Measurements from ENCODE around the gene SH3RF1.

SH3RF1 gene

GRCh38 chr4:169221662-169222061 is 49.1 kb downstream of the SH3RF1 start:
- no peak for DNase-seq
- peaks cover 0 to 8% of the 10 kb centered on the region in 2 donors for H3K27me3 Mint-ChIP-seq
- no peak overlapping the region for H3K27ac Mint-ChIP-seq
- H3K36me3 Mint-ChIP-seq (ENCODE audit: insufficient read depth) = no peaks in the 10 kb centered on the region
- H3K9me3 Mint-ChIP-seq = no peaks in the 10 kb centered on the region
- no peak overlapping the region for H3K4me3 Mint-ChIP-seq
- H3K4me1 Mint-ChIP-seq (ENCODE audit: low read depth in 2 of 2) = no peaks in the 10 kb centered on the region
- no peak for ATAC-seq (replicated peaks)

DNA sequence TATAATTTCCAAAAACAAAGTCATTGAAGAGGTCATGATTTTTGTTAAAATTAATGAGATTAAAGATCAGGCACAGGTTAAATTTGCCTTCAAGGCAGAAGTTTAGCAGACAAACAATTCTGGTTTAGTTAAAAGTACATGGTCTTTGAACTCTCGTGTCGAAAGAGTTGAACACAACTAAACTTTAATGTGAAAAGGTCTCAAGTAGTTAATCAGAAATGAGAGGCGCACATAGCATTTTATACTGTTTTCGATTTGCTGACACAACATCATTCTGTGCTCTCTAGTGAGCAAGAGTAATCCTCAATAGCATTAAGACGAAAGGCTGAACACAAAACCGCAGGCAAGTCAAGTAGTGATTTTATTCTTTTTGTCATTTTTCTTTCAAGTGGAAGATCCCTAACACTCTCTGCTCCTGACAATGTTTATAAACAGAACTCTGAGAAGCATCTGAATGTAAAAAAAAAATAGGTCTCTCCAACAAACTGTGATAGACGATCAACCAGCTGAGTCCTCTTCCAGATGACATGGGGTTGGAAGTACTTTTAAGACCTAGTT is 49.8 kb downstream of the SH3RF1 start:
- DNase-seq = no peak
- Mint-ChIP-seq H3K9me3 (no peaks in the 10 kb centered on the region), H3K36me3 (ENCODE audit: insufficient read depth) (no peaks in the 10 kb centered on the region), H3K27ac (no peak overlapping the region), H3K4me3 (no peak overlapping the region), H3K27me3 (peaks cover 0 to 8% of the 10 kb centered on the region in 2 donors), H3K4me1 (ENCODE audit: low read depth in 2 of 2) (no peaks in the 10 kb centered on the region)
- ATAC-seq (replicated peaks) = no peak

- peaks cover 0 to 8% of the 10 kb centered on the region in 2 donors for H3K27me3 Mint-ChIP-seq
These were observed 50.3 kb downstream of the SH3RF1 start for GRCh38 chr4:169220447-169220846.

DNA sequence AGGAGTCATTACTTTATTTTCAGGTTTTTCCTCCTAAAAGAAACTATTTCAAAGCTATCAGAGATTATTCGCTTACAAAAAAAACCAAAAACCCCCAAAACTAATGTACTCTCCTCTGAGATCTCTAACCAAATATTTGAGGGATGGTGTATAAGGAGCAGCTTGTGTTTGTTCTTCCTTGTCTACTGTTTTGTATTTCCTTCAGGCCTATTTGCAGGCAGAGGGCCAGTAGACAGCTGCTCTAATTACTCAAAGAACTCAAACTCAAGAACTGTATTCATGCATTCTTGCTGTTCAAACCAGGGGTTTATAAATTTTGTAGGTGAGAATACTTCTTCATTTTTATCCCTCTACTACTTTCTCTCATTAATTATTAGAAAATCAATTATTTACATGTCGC is 51.3 kb downstream of the SH3RF1 start:
- ATAC-seq (replicated peaks) (no peak), DNase-seq (no peak)
- H3K27ac Mint-ChIP-seq = no peak overlapping the region
- no peak overlapping the region for H3K4me3 Mint-ChIP-seq
- peaks cover 0 to 11% of the 10 kb centered on the region in 2 donors for H3K27me3 Mint-ChIP-seq
- no peaks in the 10 kb centered on the region for H3K9me3 Mint-ChIP-seq
- H3K4me1 Mint-ChIP-seq (ENCODE audit: low read depth in 2 of 2) = no peaks in the 10 kb centered on the region
- H3K36me3 Mint-ChIP-seq (ENCODE audit: insufficient read depth) = no peaks in the 10 kb centered on the region

More at GRCh38 chr4:169220447-169220846, 50.3 kb downstream of the SH3RF1 start:
- H3K4me1 Mint-ChIP-seq (ENCODE audit: low read depth in 2 of 2) = no peaks in the 10 kb centered on the region
- no peak for ATAC-seq (replicated peaks)
- no peak for DNase-seq
- no peak overlapping the region for H3K4me3 Mint-ChIP-seq
- H3K36me3 Mint-ChIP-seq (ENCODE audit: insufficient read depth) = no peaks in the 10 kb centered on the region
- H3K9me3 Mint-ChIP-seq = no peaks in the 10 kb centered on the region
- H3K27ac Mint-ChIP-seq = no peak overlapping the region

DNA sequence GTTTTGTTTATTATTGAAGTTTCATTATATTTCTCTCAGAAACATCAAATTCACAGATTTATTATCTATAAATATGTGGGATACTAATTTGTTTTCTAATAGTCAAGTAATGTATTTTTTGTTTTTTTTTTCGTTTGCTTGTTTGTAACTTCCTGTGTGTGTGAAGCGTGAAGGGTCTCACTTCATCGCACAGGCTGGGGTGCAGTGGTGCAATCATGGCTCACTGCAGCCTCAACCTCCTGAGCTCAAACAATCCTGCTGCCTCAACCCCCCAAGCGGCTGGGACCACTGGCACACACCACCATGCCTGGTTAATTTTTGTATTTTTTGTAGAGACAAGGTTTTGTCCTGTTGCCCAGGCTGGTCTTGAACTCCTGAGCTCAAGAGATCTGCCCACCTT is 55.1 kb downstream of the SH3RF1 start:
- H3K4me1 Mint-ChIP-seq (ENCODE audit: low read depth in 2 of 2) = no peaks in the 10 kb centered on the region
- no peaks in the 10 kb centered on the region for H3K36me3 Mint-ChIP-seq (ENCODE audit: insufficient read depth)
- ATAC-seq (replicated peaks) (no peak), DNase-seq (no peak)
- H3K27ac Mint-ChIP-seq = no peak overlapping the region
- no peak overlapping the region for H3K4me3 Mint-ChIP-seq
- no peaks in the 10 kb centered on the region for H3K9me3 Mint-ChIP-seq
- H3K27me3 Mint-ChIP-seq = peaks cover 8 to 17% of the 10 kb centered on the region in 2 donors

DNA sequence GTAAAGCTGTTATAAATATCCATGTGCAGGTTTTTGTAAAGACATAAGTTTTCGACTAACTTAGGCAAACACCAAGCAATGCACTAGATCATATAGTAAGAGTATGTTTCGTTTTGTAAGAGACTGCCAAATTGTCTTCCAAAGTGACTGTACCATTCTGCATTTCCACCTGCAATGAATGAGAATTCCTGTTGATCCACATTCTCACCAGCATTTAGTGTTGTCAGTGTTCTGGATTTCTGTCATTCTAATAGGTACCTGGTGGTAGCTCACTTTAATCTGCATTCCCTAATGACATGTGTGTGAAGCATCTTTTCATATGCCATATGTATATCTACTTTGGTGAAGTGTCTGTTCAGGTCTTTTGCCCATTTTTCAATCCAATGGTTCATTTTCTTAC is 57.8 kb downstream of the SH3RF1 start:
- H3K27me3 Mint-ChIP-seq = peaks cover 17 to 23% of the 10 kb centered on the region in 2 donors
- no peaks in the 10 kb centered on the region for H3K4me1 Mint-ChIP-seq (ENCODE audit: low read depth in 2 of 2)
- H3K27ac Mint-ChIP-seq = no peak overlapping the region
- ATAC-seq (replicated peaks) = no peak
- DNase-seq = no peak
- H3K36me3 Mint-ChIP-seq (ENCODE audit: insufficient read depth) = no peaks in the 10 kb centered on the region
- H3K4me3 Mint-ChIP-seq = no peak overlapping the region
- H3K9me3 Mint-ChIP-seq = no peaks in the 10 kb centered on the region

- Mint-ChIP-seq H3K4me1 (ENCODE audit: low read depth in 2 of 2) (no peaks in the 10 kb centered on the region), H3K36me3 (ENCODE audit: insufficient read depth) (no peaks in the 10 kb centered on the region), H3K27ac (no peak overlapping the region), H3K9me3 (no peaks in the 10 kb centered on the region), H3K27me3 (peaks cover 15 to 17% of the 10 kb centered on the region in 2 donors), H3K4me3 (no peak overlapping the region)
- DNase-seq (no peak), ATAC-seq (replicated peaks) (peak; percentile 45)
These were observed 60.1 kb downstream of the SH3RF1 start for GRCh38 chr4:169210504-169211118.

DNA sequence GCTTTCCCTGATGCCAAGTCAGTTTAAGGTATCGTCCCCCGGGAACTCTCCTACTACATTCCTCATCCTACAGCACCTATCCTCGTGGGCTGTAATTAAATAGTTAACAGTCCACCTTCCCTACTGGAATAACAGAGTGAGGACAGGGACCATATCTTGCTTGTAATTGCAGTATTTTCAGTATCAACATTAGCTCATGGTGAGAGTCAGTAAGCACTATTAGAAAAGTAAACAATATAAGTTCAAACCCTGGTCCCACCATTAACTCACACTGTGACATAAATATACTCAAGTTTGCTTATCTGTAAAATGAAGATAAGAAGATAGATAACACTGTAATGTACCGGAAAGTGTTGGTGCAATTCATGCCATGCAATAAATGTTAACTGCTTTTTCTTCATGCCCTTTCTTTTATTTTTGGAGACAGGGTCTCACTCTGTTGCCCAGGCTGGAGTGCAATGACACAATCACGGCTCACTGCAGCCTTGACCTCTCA is 61.3 kb downstream of the SH3RF1 start:
- Mint-ChIP-seq H3K9me3 (no peaks in the 10 kb centered on the region), H3K4me3 (no peak overlapping the region), H3K36me3 (ENCODE audit: insufficient read depth) (peaks cover 4% of the 10 kb centered on the region), H3K27me3 (peaks cover 12 to 17% of the 10 kb centered on the region in 2 donors), H3K27ac (no peak overlapping the region), H3K4me1 (ENCODE audit: low read depth in 2 of 2) (no peaks in the 10 kb centered on the region)
- DNase-seq (no peak), ATAC-seq (replicated peaks) (no peak)

DNA sequence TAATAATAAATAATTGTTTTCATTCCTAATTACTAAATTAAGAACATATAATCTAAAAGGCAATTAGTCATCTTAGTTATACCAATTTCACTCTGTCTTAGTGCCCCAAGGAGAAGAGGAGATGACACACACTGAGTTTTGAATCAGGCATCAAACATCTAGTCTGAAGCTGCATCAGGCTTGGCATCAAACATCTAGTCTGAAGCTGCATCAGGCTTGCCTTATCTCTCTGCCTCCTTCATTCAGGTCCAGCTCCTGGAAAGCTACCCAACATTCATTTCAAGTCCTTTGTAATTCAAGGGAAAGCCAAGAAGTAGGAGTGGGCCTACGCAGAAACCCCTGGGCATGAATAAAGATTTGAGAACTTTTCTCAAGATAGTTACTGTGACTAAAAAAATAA is 62.2 kb downstream of the SH3RF1 start:
- Mint-ChIP-seq H3K4me3 (no peak overlapping the region), H3K27me3 (peaks cover 12 to 25% of the 10 kb centered on the region in 2 donors), H3K36me3 (ENCODE audit: insufficient read depth) (peaks cover 4% of the 10 kb centered on the region), H3K9me3 (no peaks in the 10 kb centered on the region), H3K27ac (no peak overlapping the region), H3K4me1 (ENCODE audit: low read depth in 2 of 2) (no peaks in the 10 kb centered on the region)
- ATAC-seq (replicated peaks) (no peak), DNase-seq (no peak)

- DNase-seq (no peak), ATAC-seq (replicated peaks) (no peak)
- Mint-ChIP-seq H3K4me1 (ENCODE audit: low read depth in 2 of 2) (no peaks in the 10 kb centered on the region), H3K27ac (no peak overlapping the region), H3K27me3 (peaks cover 12 to 25% of the 10 kb centered on the region in 2 donors), H3K9me3 (no peaks in the 10 kb centered on the region), H3K4me3 (no peak overlapping the region), H3K36me3 (ENCODE audit: insufficient read depth) (peaks cover 4% of the 10 kb centered on the region)
These were observed 62.7 kb downstream of the SH3RF1 start for GRCh38 chr4:169208090-169208455.

DNA sequence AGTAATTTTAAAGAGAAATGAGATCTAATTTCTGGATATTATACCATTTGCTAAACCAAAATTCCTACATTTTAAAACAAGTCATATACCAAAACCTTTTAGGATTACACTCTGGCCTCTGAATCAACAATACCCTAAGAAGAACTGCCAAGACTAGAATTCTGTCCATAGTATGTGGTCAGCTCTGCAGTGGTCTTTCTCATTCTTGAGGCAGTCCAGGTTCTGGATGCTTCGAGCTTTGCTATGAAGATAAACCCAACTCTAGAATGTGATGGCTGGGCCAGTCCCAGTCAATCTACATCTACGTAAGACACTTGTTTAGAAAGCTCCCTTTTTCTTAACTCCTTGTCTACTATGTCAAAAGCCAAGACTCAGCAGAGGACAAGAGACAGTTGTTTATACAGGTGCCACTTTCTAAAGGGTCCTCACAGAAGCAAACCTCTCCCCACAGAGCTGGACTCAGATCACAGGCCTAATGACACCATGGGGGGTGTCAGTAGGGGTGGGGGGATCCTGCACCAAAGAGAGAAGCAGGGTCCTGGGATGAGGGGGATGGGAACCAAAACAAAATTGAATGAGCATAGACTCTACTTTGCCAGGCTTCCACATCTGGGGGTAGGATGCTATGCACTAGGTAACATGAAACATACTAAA is 63.2 kb downstream of the SH3RF1 start:
- Mint-ChIP-seq H3K27ac (no peak overlapping the region), H3K9me3 (no peaks in the 10 kb centered on the region), H3K27me3 (peaks cover 9 to 22% of the 10 kb centered on the region in 2 donors), H3K4me3 (no peak overlapping the region), H3K36me3 (ENCODE audit: insufficient read depth) (peaks cover 4% of the 10 kb centered on the region), H3K4me1 (ENCODE audit: low read depth in 2 of 2) (no peaks in the 10 kb centered on the region)
- ATAC-seq (replicated peaks) (no peak), DNase-seq (no peak)

- DNase-seq (no peak), ATAC-seq (replicated peaks) (no peak)
- Mint-ChIP-seq H3K4me3 (no peak overlapping the region), H3K27me3 (peaks cover 11 to 22% of the 10 kb centered on the region in 2 donors), H3K9me3 (no peaks in the 10 kb centered on the region), H3K27ac (no peak overlapping the region), H3K4me1 (ENCODE audit: low read depth in 2 of 2) (no peaks in the 10 kb centered on the region), H3K36me3 (ENCODE audit: insufficient read depth) (peaks cover 4% of the 10 kb centered on the region)
These were observed 65.0 kb downstream of the SH3RF1 start for GRCh38 chr4:169205744-169206080.

- no peak for DNase-seq
- Mint-ChIP-seq H3K27me3 (peaks cover 10 to 23% of the 10 kb centered on the region in 2 donors), H3K9me3 (no peaks in the 10 kb centered on the region), H3K27ac (no peak overlapping the region), H3K4me3 (no peak overlapping the region), H3K4me1 (ENCODE audit: low read depth in 2 of 2) (no peaks in the 10 kb centered on the region), H3K36me3 (ENCODE audit: insufficient read depth) (peaks cover 4% of the 10 kb centered on the region)
- ATAC-seq (replicated peaks) = no peak
These were observed 65.5 kb downstream of the SH3RF1 start for GRCh38 chr4:169205075-169205743.

GRCh38 chr4:169203891-169204290 is 66.9 kb downstream of the SH3RF1 start:
- Mint-ChIP-seq H3K27me3 (peaks cover 14 to 27% of the 10 kb centered on the region in 2 donors), H3K36me3 (ENCODE audit: insufficient read depth) (peaks cover 4% of the 10 kb centered on the region), H3K27ac (no peak overlapping the region), H3K4me1 (ENCODE audit: low read depth in 2 of 2) (no peaks in the 10 kb centered on the region), H3K4me3 (no peak overlapping the region), H3K9me3 (no peaks in the 10 kb centered on the region)
- no peak for ATAC-seq (replicated peaks)
- DNase-seq = no peak
